H1 (cell line): ENCODE measurements around the gene FOXO1. TPM values are rescaled to one million over a fixed set of nuclear protein-coding genes. Genes with fewer than 3 reads are reported as not detected.
A peak's percentile ranks its signal among the peaks of the same experiment; 100 is the strongest.

Experiments
- CTCF ChIA-PET: fragments of 300-600 bp; sonication (Branson Sonifier 250); formaldehyde crosslinking; loops from one replicate; lab custom pipeline; 2021; ENCODE audit not compliant: partially characterized antibody; lab: Charles Lee
- POLR2A ChIA-PET: fragments of 300-600 bp; sonication (Branson Sonifier 250); formaldehyde crosslinking; loops from one replicate; lab custom pipeline; 2021; ENCODE audit warnings: inconsistent platforms; ENCODE audit not compliant: partially characterized antibody; lab: Charles Lee
- DNase-seq, 2 experiments: peaks; one replicate each; pipeline versions ENCODE4 v3.0.0 to v3.0.0-alpha.2; 2010 to 2022; ENCODE audit warnings: low spot score in 2 of 2, low read depth in 1 of 2, mixed read lengths in 1 of 2
- FAIRE-seq: peaks from 2 replicates; lab custom pipeline; 2011; peaks lifted over from hg19 to GRCh38; lab: Jason Lieb, UNC
- H2AFZ ChIP-seq: 2 replicates; pipeline ENCODE4 v1.8.1; 2012; ENCODE audit warnings: low read length, inconsistent platforms
- H2AK5ac ChIP-seq: 2 replicates; pipeline ENCODE4 v1.6.1; 2013; ENCODE audit warnings: low read depth, low read length
- H2BK120ac ChIP-seq: replicated peaks from 2 replicates; pipeline ENCODE3; 2013; ENCODE audit warnings: low read depth, low read length, inconsistent platforms
- H2BK12ac ChIP-seq: 2 replicates; pipeline ENCODE4 v1.6.1; 2013; ENCODE audit warnings: low read depth, low read length
- H2BK15ac ChIP-seq: 2 replicates; pipeline ENCODE4 v1.6.1; 2013; ENCODE audit warnings: low read length
- H2BK20ac ChIP-seq: 2 replicates; pipeline ENCODE4 v1.6.1; 2013; ENCODE audit warnings: low read length
- H2BK5ac ChIP-seq: 2 replicates; pipeline ENCODE4 v1.6.1; 2013; ENCODE audit warnings: low read depth, low read length
- H3K14ac ChIP-seq: 2 replicates; pipeline ENCODE4 v1.6.1; 2013; ENCODE audit warnings: inconsistent platforms; ENCODE audit not compliant: insufficient read length
- H3K18ac ChIP-seq: 2 replicates; pipeline ENCODE4 v1.6.1; 2013; ENCODE audit warnings: low read length; ENCODE audit errors: extremely low read depth
- H3K23ac ChIP-seq: 2 replicates; pipeline ENCODE4 v1.6.1; 2013; ENCODE audit warnings: inconsistent platforms; ENCODE audit not compliant: insufficient read length
- H3K23me2 ChIP-seq: 2 replicates; pipeline ENCODE4 v1.6.1; 2013; ENCODE audit warnings: low read depth, low read length
- H3K27ac ChIP-seq: 2 replicates; pipeline ENCODE4 v1.6.1; 2011; ENCODE audit warnings: low read depth, low read length, inconsistent platforms
- H3K27me3 ChIP-seq, 4 experiments: replicated peaks in 1 of 4; 1 replicate in 1 of 4; 2 replicates in 3 of 4; pipeline versions ENCODE4 v1.6.1 to v1.8.1; 2011 to 2013; ENCODE audit warnings: low read length in 3 of 4, mild to moderate bottlenecking in 3 of 4, inconsistent platforms in 2 of 4, mixed read lengths in 2 of 4, moderate library complexity in 1 of 4; ENCODE audit not compliant: control insufficient read depth in 3 of 4, insufficient read depth in 3 of 4; ENCODE audit errors: extremely low read depth in 1 of 4
- H3K36me3 ChIP-seq, 4 experiments: 2 replicates each; pipeline versions ENCODE4 v1.6.1 to v1.8.1; 2011 to 2013; ENCODE audit warnings: mild to moderate bottlenecking in 4 of 4, low read length in 3 of 4, moderate library complexity in 2 of 4, control low read depth in 1 of 4, inconsistent platforms in 1 of 4; ENCODE audit not compliant: insufficient read depth in 4 of 4, control insufficient read depth in 2 of 4
- H3K4ac ChIP-seq: replicated peaks from 2 replicates; pipeline ENCODE3; 2013; ENCODE audit warnings: low read length, low read depth, mixed read lengths, inconsistent platforms; ENCODE audit not compliant: insufficient read length
- H3K4me1 ChIP-seq, 4 experiments: replicated peaks in 1 of 4; 1 replicate in 1 of 4; 2 replicates in 3 of 4; pipeline versions ENCODE4 v1.6.1 to v1.8.1; 2011 to 2013; ENCODE audit warnings: low read length in 3 of 4, inconsistent platforms in 2 of 4, mixed read lengths in 1 of 4; ENCODE audit not compliant: insufficient read depth in 4 of 4, control insufficient read depth in 3 of 4
- H3K4me2 ChIP-seq, 2 experiments: 2 replicates each; pipeline versions ENCODE4 v1.6.1 to v1.8.1; 2011 to 2013; ENCODE audit warnings: low read depth in 2 of 2, low read length in 2 of 2, control low read depth in 1 of 2, inconsistent platforms in 1 of 2, mild to moderate bottlenecking in 1 of 2; ENCODE audit not compliant: insufficient read depth in 1 of 2
- H3K4me3 ChIP-seq, 4 experiments: fragments of 200-600, 300-600 bp in 1 of 4; sonication (generic), shearing (Covaris generic), sonication (Bioruptor Twin) in 1 of 4; 2 replicates each; pipeline versions ENCODE4 v1.5.1 to v1.8.1; 2011 to 2016; ENCODE audit warnings: low read length in 4 of 4, low read depth in 3 of 4, control low read depth in 2 of 4, inconsistent platforms in 2 of 4, mild to moderate bottlenecking in 2 of 4, mixed read lengths in 1 of 4, moderate library complexity in 1 of 4; ENCODE audit not compliant: insufficient read depth in 2 of 4; ENCODE audit errors: extremely low read depth in 1 of 4
- H3K56ac ChIP-seq: replicated peaks from 2 replicates; pipeline ENCODE3; 2013; ENCODE audit warnings: low read depth, mild to moderate bottlenecking, mixed read lengths, low read length, inconsistent platforms; ENCODE audit not compliant: insufficient read length
- H3K79me1 ChIP-seq: 2 replicates; pipeline ENCODE4 v1.6.1; 2013; ENCODE audit warnings: low read depth, low read length, control low read depth
- H3K79me2 ChIP-seq, 2 experiments: 2 replicates each; pipeline versions ENCODE4 v1.6.1 to v1.8.1; 2012 to 2013; ENCODE audit warnings: low read length in 2 of 2, mild to moderate bottlenecking in 2 of 2, inconsistent platforms in 1 of 2; ENCODE audit not compliant: insufficient read depth in 2 of 2, control insufficient read depth in 1 of 2
- H3K9ac ChIP-seq, 4 experiments: replicated peaks in 1 of 4; 1 replicate in 1 of 4; 2 replicates in 3 of 4; pipeline versions ENCODE4 v1.6.1 to v1.8.1; 2011 to 2013; ENCODE audit warnings: low read depth in 3 of 4, low read length in 3 of 4, control low read depth in 2 of 4, mild to moderate bottlenecking in 2 of 4, moderate library complexity in 2 of 4, inconsistent platforms in 1 of 4; ENCODE audit errors: extremely low read depth in 1 of 4
- H3K9me3 ChIP-seq, 2 experiments: 2 replicates each; pipeline versions ENCODE4 v1.6.1 to v1.8.1; 2012 to 2013; ENCODE audit warnings: mild to moderate bottlenecking in 2 of 2, moderate library complexity in 2 of 2, control low read depth in 1 of 2, inconsistent platforms in 1 of 2, low read depth in 1 of 2, low read length in 1 of 2, mixed read lengths in 1 of 2; ENCODE audit not compliant: insufficient read depth in 2 of 2
- H4K20me1 ChIP-seq, 2 experiments: replicated peaks in 1 of 2; 2 replicates each; pipeline versions ENCODE3 to v1.8.1; 2011 to 2013; ENCODE audit warnings: inconsistent platforms in 2 of 2, low read length in 2 of 2, mild to moderate bottlenecking in 1 of 2; ENCODE audit not compliant: insufficient read depth in 2 of 2, control insufficient read depth in 1 of 2
- H4K5ac ChIP-seq: 2 replicates; pipeline ENCODE4 v1.6.1; 2013; ENCODE audit warnings: low read length, low read depth, mixed read lengths, inconsistent platforms; ENCODE audit not compliant: insufficient read length
- H4K8ac ChIP-seq: 2 replicates; pipeline ENCODE4 v1.8.0; 2013; ENCODE audit warnings: mild to moderate bottlenecking, moderate library complexity, low read length, inconsistent platforms; ENCODE audit not compliant: insufficient read depth; ENCODE audit errors: extremely low read depth
- H4K91ac ChIP-seq: replicated peaks from 2 replicates; pipeline ENCODE3; 2013; ENCODE audit warnings: low read length, mixed read lengths, inconsistent platforms; ENCODE audit not compliant: insufficient read length
- ASH2L ChIP-seq: fragments of 200-600, 300-600 bp; sonication (generic); IDR thresholded peaks from one replicate; pipeline ENCODE4 v1.7.1; 2017; ENCODE audit warnings: low read length
- BCL11A ChIP-seq, 2 experiments: IDR thresholded peaks; one replicate each; pipeline ENCODE4 v1.6.1; 2011; ENCODE audit warnings: low read depth in 2 of 2, low read length in 2 of 2, mild to moderate bottlenecking in 2 of 2
- CTBP2 ChIP-seq: IDR thresholded peaks from 2 replicates; pipeline ENCODE4 v1.7.0; 2011; ENCODE audit warnings: borderline replicate concordance, mild to moderate bottlenecking, moderate library complexity, mixed read lengths, low read length; ENCODE audit not compliant: insufficient read depth, insufficient read length
- EP300 ChIP-seq, 2 experiments: IDR thresholded peaks; 1 replicate in 1 of 2; 2 replicates in 1 of 2; pipeline ENCODE4 v1.6.1; 2011 to 2012; ENCODE audit warnings: low read depth in 2 of 2, low read length in 2 of 2, mild to moderate bottlenecking in 2 of 2, borderline replicate concordance in 1 of 2, inconsistent platforms in 1 of 2, moderate library complexity in 1 of 2
- GTF2F1 ChIP-seq: IDR thresholded peaks from 2 replicates; pipeline ENCODE4 v1.6.1; 2012; ENCODE audit warnings: low read depth, low read length, improper control_type of control experiment, borderline replicate concordance
- HDAC6 ChIP-seq: IDR thresholded peaks from one replicate; pipeline ENCODE4 v1.7.1; 2012; ENCODE audit warnings: low read depth, mild to moderate bottlenecking, inconsistent platforms, low read length, moderate library complexity
- KDM1A ChIP-seq: fragments of 200-600, 300-600 bp; sonication (generic); IDR thresholded peaks from 2 replicates; pipeline ENCODE4 v1.7.1; 2016; ENCODE audit warnings: mild to moderate bottlenecking, low read length, borderline replicate concordance
- MAX ChIP-seq: IDR thresholded peaks from 2 replicates; pipeline ENCODE4 v1.6.1; 2012; ENCODE audit warnings: inconsistent platforms
- PHF8 ChIP-seq: fragments of 200-600 bp; sonication (generic); conservative IDR thresholded peaks from 2 replicates; pipeline ENCODE4 v1.7.1; 2012; ENCODE audit warnings: low read depth, mild to moderate bottlenecking, inconsistent platforms, low read length, moderate library complexity
- POU5F1 ChIP-seq: IDR thresholded peaks from 2 replicates; pipeline ENCODE4 v1.6.1; 2011; ENCODE audit warnings: low read depth, mild to moderate bottlenecking, low read length, moderate library complexity
- RAD21 ChIP-seq, 2 experiments: IDR thresholded peaks in 1 of 2; conservative IDR thresholded peaks in 1 of 2; 2 replicates each; pipeline ENCODE4 v1.6.1; 2011; ENCODE audit warnings: low read depth in 2 of 2, low read length in 2 of 2, improper control_type of control experiment in 1 of 2, inconsistent platforms in 1 of 2, mild to moderate bottlenecking in 1 of 2, moderate library complexity in 1 of 2
- RBBP5 ChIP-seq: IDR thresholded peaks from 2 replicates; pipeline ENCODE4 v1.7.1; 2012; ENCODE audit warnings: low read depth, mild to moderate bottlenecking, inconsistent platforms, low read length, moderate library complexity, borderline replicate concordance
- SRF ChIP-seq: IDR thresholded peaks from 2 replicates; pipeline ENCODE4 v1.6.1; 2011; ENCODE audit warnings: mild to moderate bottlenecking, low read depth, low read length, moderate library complexity
- WGBS, 2 experiments: shearing (Covaris generic) in 1 of 2; methylation state at CpG; one replicate each; pipeline versions ENCODE4 v1.1.6 to v1.1.7; 2013 to 2015; ENCODE audit warnings: low lambda C conversion rate in 2 of 2, mixed read lengths in 2 of 2, inconsistent platforms in 1 of 2, low coverage in 1 of 2, missing lambda C conversion rate in 1 of 2; ENCODE audit not compliant: insufficient replicate concordance in 2 of 2, insufficient coverage in 1 of 2, insufficient read length in 1 of 2; ENCODE audit errors: extremely low coverage in 1 of 2, missing lambda C conversion rate in 1 of 2; 5-methylcytosine and 5-hydroxymethylcytosine counted together
- polyA plus RNA-seq, 7 experiments: library from polyadenylated mRNA; depleted of rRNA in 3 of 7; stranded (reverse) in 5 of 7; unstranded in 2 of 7; fragments of >200 nt in 5 of 7; fragments of 200-250 nt in 2 of 7; gene quantifications; 1 replicate in 5 of 7; 2 replicates in 1 of 7; 4 replicates in 1 of 7; pipeline versions ENCODE4 v1.2.1 to v1.2.3, GENCODE V29; 2011 to 2013; ENCODE audit warnings: missing spikeins in 2 of 7, mixed read lengths in 2 of 7
- total RNA-seq: library from RNA; stranded (reverse); fragmentation: NEBNext Ultra II Directional; extraction: Animal tissue kit (Norgen Biotek cat#: 25700); gene quantifications from 2 replicates; pipeline ENCODE4 v1.2.1, GENCODE V29; 2021

Gene FOXO1
- total and polyA plus RNA-seq, 2 of the 8 experiments (the other 6 are each of a cell fraction or from before 2014, with no cell fraction given) = 35.3 to 56.9 TPM

DNA sequence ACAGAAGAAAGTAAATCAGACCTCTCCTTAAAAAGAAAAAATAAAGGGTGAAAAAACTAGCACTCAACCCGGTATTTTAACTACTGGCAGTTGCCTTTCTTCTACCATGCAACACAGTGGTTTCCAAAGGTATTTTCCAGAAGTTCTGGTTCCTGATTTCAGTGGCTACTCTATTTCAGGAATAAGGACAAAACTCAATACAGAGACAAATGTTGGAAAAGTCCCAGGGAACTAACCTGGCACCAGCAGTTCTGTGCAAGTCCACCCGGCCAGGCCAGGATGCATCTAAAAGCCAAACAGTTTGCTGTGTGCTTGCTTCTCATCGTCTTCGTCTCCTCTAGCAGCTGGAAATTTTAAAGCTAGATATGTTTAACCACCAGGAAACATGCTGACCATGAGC lies 52.5 kb downstream of the FOXO1 start:
- Histone ChIP-seq H3K36me3 (0 out of 8 replicates have a peak, but pooled peaks cover 0 to 5% (median 0%) of the 10 kb centered on the region in 4 experiments), H2BK120ac (no peak overlapping the region), H3K27ac (no peak overlapping the region), H3K18ac (no peak overlapping the region), H2AK5ac (no peak overlapping the region), H3K9me3 (no peaks in the 10 kb centered on the region), H4K91ac (no peak overlapping the region), H3K56ac (no peak overlapping the region), H3K4me2 (peak overlapping the region; percentile 1 to 6; a peak in 1 of 4 replicates), H4K20me1 (peaks cover 36 to 37% of the 10 kb centered on the region in 2 experiments), H2BK5ac (no peak overlapping the region), H3K79me2 (peaks cover 36 to 99% of the 10 kb centered on the region in 2 experiments; a peak in 3 of 4 replicates), H2BK12ac (no peak overlapping the region), H3K4ac (no peak overlapping the region), H4K5ac (no peak overlapping the region), H4K8ac (no peak overlapping the region), H3K14ac (no peak overlapping the region), H3K23ac (no peak overlapping the region), H2BK20ac (no peak overlapping the region), H3K27me3 (no peaks in the 10 kb centered on the region), H3K23me2 (no peaks in the 10 kb centered on the region), H3K9ac (no peak overlapping the region), H3K4me3 (no peak overlapping the region), H2BK15ac (no peak overlapping the region), H2AFZ (no peak overlapping the region), H3K79me1 (peaks cover 16% of the 10 kb centered on the region), H3K4me1 (peaks cover 5 to 28% (median 20%) of the 10 kb centered on the region in 4 experiments; a peak in 6 of 7 replicates)
- FAIRE-seq (no peak), DNase-seq (no peak)
- 89% methylated on average over 4 of the region's 4 CpGs; no CpG with 5 or more reads in 1 of the 2 experiments for WGBS, 2 experiments
- TF ChIP-seq RBBP5 = no peak
- no peak for TF ChIP-seq MAX
- TF ChIP-seq ASH2L = no peak
- TF ChIP-seq POU5F1 = no peak
- TF ChIP-seq KDM1A = no peak
- no peak for TF ChIP-seq GTF2F1
- TF ChIP-seq CTBP2 = no peak
- no peak for TF ChIP-seq EP300 (IDR thresholded peaks at IDR 0.05; ENCODE audit: borderline replicate concordance in 1 of 2, low read depth in 2 of 2, low read length in 2 of 2)
- TF ChIP-seq PHF8 = no peak
- TF ChIP-seq RAD21 (IDR thresholded peaks at IDR 0.05 in 1 of 2, conservative IDR thresholded peaks at IDR 0.05 in 1 of 2; ENCODE audit: low read depth in 2 of 2, low read length in 2 of 2) = no peak
- no peak for TF ChIP-seq HDAC6
- TF ChIP-seq BCL11A (IDR thresholded peaks at IDR 0.05; ENCODE audit: low read depth in 2 of 2, low read length in 2 of 2) = no peak
- TF ChIP-seq SRF = no peak
- ChIA-PET POLR2A (interaction anchor here (1.0 kb wide), 1 partner anchor 14 kb away, joined by 3 read pairs; no protein-coding TSS in a partner anchor), CTCF (no interaction called here)
